GM18505 (cell line): Measurements from ENCODE around the gene GPR78.
"Not testable (repeated sequence)": the region's sequence is repeated elsewhere in the genome, so short reads cannot be mapped to it uniquely, and the experiment has no call there.

ENCODE experiments used
- ATAC-seq: cut with Tn5 transposase; IDR thresholded peaks from one replicate; pipeline ENCODE4 v1.9.1; 2021; ENCODE audit not compliant: unreplicated experiment

Gene GPR78

GRCh38 chr4:8635897-8636554 lies 55.8 kb downstream of the GPR78 start:
- ATAC-seq = not testable (repeated sequence)
